GM18519 (cell line): ENCODE results near the gene ADARB2.

Source experiments
- ATAC-seq: cut with Tn5 transposase; IDR thresholded peaks from one replicate; pipeline ENCODE4 v1.9.1; 2021; ENCODE audit warnings: mild to moderate bottlenecking, moderate library complexity; ENCODE audit not compliant: unreplicated experiment, low FRiP score

Gene ADARB2

GRCh38 chr10:1600861-1601260 is 136.5 kb downstream of the ADARB2 start:
- ATAC-seq = no peak

GRCh38 chr10:1598393-1599153 is 138.8 kb downstream of the ADARB2 start:
- ATAC-seq = no peak

- no peak for ATAC-seq
Observed at GRCh38 chr10:1597370-1598146, 139.8 kb downstream of the ADARB2 start.

GRCh38 chr10:1596482-1597099 is 140.7 kb downstream of the ADARB2 start:
- no peak for ATAC-seq

DNA sequence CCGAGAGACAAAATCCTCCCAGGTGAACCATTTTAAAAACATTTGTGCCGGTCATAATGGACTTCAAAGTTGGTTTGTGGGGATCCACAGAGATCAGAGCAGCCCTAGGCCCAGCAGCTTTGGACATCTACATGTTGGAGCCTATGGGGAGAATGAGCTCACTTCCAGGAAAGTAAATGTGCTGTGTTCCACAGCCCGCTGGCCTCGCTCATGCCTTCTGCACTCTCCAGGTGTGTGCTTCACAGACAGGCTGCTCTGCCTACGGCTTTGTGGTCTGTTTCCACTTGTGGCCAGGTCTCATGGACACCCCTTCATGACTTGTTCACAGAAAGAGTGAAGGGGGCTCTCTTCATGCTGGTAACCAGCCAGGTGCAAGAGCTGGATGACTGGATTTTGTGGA is 141.6 kb downstream of the ADARB2 start:
- no peak for ATAC-seq

DNA sequence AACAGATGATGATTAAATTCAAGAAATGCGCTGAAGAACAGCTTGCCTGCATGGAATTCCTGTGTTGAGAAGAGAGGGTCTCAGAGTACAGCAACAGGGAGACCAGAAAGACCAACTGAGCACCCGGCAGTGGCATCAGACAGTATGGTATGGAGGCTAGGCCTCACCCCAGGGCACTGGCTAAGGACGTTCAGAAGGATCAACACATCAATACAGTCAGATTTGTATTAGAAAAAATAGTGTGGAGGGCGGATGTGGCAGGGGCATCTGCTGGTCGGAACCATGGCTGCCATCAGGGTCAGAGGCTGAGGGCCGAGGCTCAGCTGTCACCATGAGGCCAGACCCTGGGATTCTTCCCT is 142.1 kb downstream of the ADARB2 start:
- no peak for ATAC-seq

GRCh38 chr10:1594372-1595241 is 142.7 kb downstream of the ADARB2 start:
- ATAC-seq = no peak

DNA sequence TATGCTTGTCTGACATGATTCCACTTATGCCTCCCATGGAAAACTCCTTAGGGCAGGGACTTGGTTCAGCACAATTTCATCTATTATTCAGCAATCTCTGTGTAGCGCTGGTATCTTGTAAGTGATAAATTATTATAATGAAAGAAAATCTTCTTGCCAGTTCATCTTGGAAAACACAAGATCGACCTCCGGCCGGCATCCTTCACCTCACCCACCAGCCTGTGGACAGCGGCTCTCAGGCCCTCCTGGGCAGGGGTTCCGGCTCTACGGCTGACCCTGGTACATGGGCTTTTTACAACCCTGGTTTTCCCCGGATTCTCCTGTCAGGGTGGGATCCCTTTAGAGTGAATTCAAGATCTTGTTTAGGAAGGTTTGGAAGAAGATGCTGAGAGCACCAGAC is 145.6 kb downstream of the ADARB2 start:
- no peak for ATAC-seq

DNA sequence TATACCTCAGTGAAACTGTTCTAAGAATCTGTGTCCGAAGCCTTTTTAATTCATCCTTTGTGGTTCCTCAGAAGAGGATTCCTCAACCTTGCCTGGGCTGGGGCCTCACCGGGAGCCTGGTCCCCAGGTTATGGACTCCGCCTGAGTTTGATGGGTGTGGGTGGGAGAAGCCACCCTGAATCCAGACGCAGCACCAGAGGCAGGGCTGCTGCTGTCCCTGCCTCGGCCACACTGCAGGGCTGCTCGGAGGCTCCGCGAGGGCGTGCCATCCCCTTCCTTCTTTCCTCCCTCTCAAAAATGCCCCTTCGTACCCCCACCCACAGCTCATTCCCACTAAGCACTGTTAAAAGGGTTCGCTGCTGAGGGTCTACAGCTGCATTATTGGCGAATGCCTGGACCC is 146.3 kb downstream of the ADARB2 start:
- ATAC-seq = no peak

DNA sequence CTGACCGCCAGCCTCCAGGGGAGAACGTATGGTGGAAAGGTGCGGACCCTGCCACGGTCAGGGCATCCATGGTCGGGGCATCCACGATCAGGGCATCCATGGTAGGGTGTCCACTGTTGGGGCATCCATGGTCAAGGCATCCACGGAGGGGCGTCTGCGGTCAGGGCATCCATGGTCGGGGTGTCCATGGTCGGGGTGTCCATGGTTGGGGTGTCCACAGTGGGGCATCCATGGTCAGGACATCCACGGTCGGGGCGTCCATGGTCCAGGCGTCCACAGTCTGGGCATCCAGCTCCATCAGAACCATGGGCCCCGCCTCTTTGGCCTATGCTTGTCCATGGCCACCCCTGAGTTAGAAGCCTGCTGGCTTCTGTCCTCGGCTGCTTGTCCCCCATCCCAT is 148.1 kb downstream of the ADARB2 start:
- no peak for ATAC-seq

GRCh38 chr10:1582739-1583138 is 154.6 kb downstream of the ADARB2 start:
- no peak for ATAC-seq

GRCh38 chr10:1581189-1581588 is 156.1 kb downstream of the ADARB2 start:
- no peak for ATAC-seq

DNA sequence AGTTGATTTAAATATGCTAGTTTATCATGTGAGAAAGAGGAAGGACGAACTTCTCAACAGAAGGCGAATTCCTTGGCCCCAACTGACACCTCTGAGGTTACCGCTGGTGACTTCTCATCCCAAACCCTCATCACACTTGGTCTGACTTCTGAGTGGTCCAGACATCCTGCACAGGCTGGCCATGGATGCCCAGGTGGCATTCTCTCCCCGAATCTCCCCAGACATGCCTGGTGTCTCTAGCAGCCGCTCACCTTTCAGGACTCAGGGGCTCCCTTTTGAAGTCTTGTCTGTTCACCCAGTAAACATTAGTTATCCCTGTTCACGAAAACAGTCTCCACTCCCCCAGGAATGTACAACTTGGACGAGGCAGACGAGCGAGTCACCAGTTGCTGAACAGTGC is 157.7 kb downstream of the ADARB2 start:
- no peak for ATAC-seq

- no peak for ATAC-seq
Observed at GRCh38 chr10:1579141-1579491, 158.2 kb downstream of the ADARB2 start.

- no peak for ATAC-seq
Observed at GRCh38 chr10:1578392-1579140, 158.8 kb downstream of the ADARB2 start.

- ATAC-seq = no peak
Observed at GRCh38 chr10:1577945-1578344, 159.4 kb downstream of the ADARB2 start.

- no peak for ATAC-seq
Observed at GRCh38 chr10:1577373-1577770, 160.0 kb downstream of the ADARB2 start.

DNA sequence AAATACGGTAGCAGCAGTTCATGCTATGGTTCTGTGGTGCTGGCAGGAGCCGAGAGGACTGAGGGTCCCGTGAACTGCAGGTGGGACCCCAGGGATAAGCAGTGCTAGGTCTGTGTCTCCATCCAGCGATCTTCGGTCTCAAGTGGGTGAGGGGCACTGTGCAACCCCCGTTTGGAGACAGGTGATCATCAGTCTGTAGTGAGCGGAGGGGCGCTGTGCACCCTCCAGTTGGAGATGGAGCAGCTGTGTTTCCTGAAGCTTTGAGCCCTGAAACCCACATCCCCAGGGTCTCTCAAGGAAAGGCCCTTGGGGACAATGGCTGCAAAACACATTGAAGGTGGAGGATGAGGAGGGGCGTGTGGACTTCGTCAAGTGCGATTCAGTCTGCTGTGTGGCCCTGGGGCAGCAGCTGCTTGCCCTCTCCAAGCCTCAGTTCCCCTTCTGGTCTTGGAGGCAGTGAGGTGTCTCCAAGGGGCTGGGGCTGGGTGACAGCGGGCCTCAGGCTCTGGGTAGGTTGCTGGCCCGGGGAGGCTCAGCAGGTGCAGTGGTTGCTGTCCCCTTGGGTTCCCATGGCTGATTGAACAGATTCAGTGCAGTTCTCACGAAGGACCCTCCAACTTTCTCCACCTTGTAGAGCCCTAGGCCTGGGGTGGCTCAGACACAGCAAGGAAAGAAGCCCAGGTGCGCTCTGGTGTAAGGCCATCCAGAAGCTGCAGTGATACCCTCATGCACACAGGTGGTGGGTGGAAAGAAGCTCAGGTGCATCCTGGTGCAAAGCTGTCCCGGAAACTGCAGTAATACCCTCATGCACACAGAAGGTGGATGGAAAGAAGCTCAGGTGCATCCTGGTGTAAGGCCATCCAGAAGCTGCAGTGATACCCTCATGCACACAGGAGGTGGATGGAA is 160.6 kb downstream of the ADARB2 start:
- ATAC-seq = no peak
